NCI-H748 treated with DMSO at 0.1 percent for 48 hours (cell line): Measurements from ENCODE around the gene PLEKHN1.
A peak's percentile ranks its signal among the peaks of the same experiment; 100 is the strongest.

Source experiments
- DNase-seq: peaks from one replicate; lab custom pipeline; 2025; lab: John Stamatoyannopoulos, UW

Gene PLEKHN1

GRCh38 chr1:966135-966703 lies at the start of gene PLEKHN1:
Gene PLEKHN1, plus strand, starts transcription at chr1:966482. Its CDS starts 50 bp downstream, at chr1:966532.
- DNase-seq = no peak

GRCh38 chr1:917076-917459 lies 49.2 kb upstream of the PLEKHN1 start:
- DNase-seq = no peak

GRCh38 chr1:917466-918091 lies 48.7 kb upstream of the PLEKHN1 start:
- DNase-seq = no peak

- no peak for DNase-seq
Observed at GRCh38 chr1:918353-918752, 47.9 kb upstream of the PLEKHN1 start.

- no peak for DNase-seq
Observed at GRCh38 chr1:918843-919242, 47.4 kb upstream of the PLEKHN1 start.

- DNase-seq = no peak
Observed at GRCh38 chr1:919271-919872, 46.9 kb upstream of the PLEKHN1 start.

GRCh38 chr1:920010-920409 lies 46.3 kb upstream of the PLEKHN1 start:
- DNase-seq = no peak

- DNase-seq = no peak
Observed at GRCh38 chr1:920521-920920, 45.8 kb upstream of the PLEKHN1 start.

- peak; percentile 19 for DNase-seq
Observed at GRCh38 chr1:921011-921837, 45.1 kb upstream of the PLEKHN1 start.

- no peak for DNase-seq
Observed at GRCh38 chr1:923131-923990, 42.9 kb upstream of the PLEKHN1 start, which contains the start of gene SAMD11. Gene SAMD11, plus strand, starts transcription at chr1:923923. Its CDS starts 509 bp downstream, at chr1:924432.

GRCh38 chr1:923991-924655 lies 42.2 kb upstream of the PLEKHN1 start:
- no peak for DNase-seq

GRCh38 chr1:924656-925560 lies 41.4 kb upstream of the PLEKHN1 start:
- peak; percentile 21 for DNase-seq

GRCh38 chr1:925561-926421 lies 40.5 kb upstream of the PLEKHN1 start:
- DNase-seq = no peak

- DNase-seq = no peak
Observed at GRCh38 chr1:927234-927633, 39.0 kb upstream of the PLEKHN1 start.

- no peak for DNase-seq
Observed at GRCh38 chr1:927748-928147, 38.5 kb upstream of the PLEKHN1 start.

- DNase-seq = no peak
Observed at GRCh38 chr1:928825-929661, 37.2 kb upstream of the PLEKHN1 start.

- DNase-seq = no peak
Observed at GRCh38 chr1:929712-930632, 36.3 kb upstream of the PLEKHN1 start.
